Measurements from ENCODE around the gene ARL15. TPM values are rescaled to one million over a fixed set of nuclear protein-coding genes. Genes with fewer than 3 reads are reported as not detected.

ARL15 gene
- total and polyA plus RNA-seq, 9 of the 15 experiments (the other 6 are each of a cell fraction or from before 2014, with no cell fraction given): 18.5 to 80.4 (median 57.0) TPM

GRCh38 chr5:54313311-54314270 is 3.2 kb upstream of the ARL15 start (continued):
- TF ChIP-seq MAFK (IDR thresholded peaks at IDR 0.05; ENCODE audit: low read length) (0 out of 2 replicates have a peak, but pooled peaks have one; percentile 11), MYNN (IDR thresholded peaks at IDR 0.05) (no peak), MYNN (CRISPR knock-in tag; IDR thresholded peaks at IDR 0.05) (no peak), BRD9 (IDR thresholded peaks at IDR 0.05; ENCODE audit: low read depth, partially characterized antibody) (peak; percentile 66), CHD2 (IDR thresholded peaks at IDR 0.05; ENCODE audit: low read depth, low read length) (peak; percentile 81), ZBTB43 (CRISPR knock-in tag; IDR thresholded peaks at IDR 0.05) (no peak), IFI16 (CRISPR knock-in tag; IDR thresholded peaks at IDR 0.05) (no peak), ETV1 (tag; conservative IDR thresholded peaks at IDR 0.05; ENCODE audit: low read depth) (0 out of 2 replicates have a peak, but pooled peaks have one; percentile 46), MCM3 (IDR thresholded peaks at IDR 0.05) (no peak), HDAC6 (IDR thresholded peaks at IDR 0.05; ENCODE audit: low read depth, low read length) (no peak), MEF2A (IDR thresholded peaks at IDR 0.05; ENCODE audit: control insufficient read depth, low read depth, low read length) (no peak), RREB1 (CRISPR knock-in tag; IDR thresholded peaks at IDR 0.05) (no peak), NUFIP1 (IDR thresholded peaks at IDR 0.05; ENCODE audit: partially characterized antibody) (no peak), ILK (tag; IDR thresholded peaks at IDR 0.05; ENCODE audit: borderline replicate concordance, low read depth) (no peak), SMC3 (conservative IDR thresholded peaks at IDR 0.05; ENCODE audit: insufficient read depth, low read depth, low read length) (no peak), MITF (IDR thresholded peaks at IDR 0.05) (peak; percentile 74), CHCHD3 (CRISPR knock-in tag; IDR thresholded peaks at IDR 0.05) (no peak), ZBTB33 (CRISPR knock-in tag; IDR thresholded peaks at IDR 0.05) (no peak)

Measured in K562 (cell line).